ENCODE measurements around the gene PTPRD.

GRCh38 chr9:8457816-8458215 is 2155.0 kb downstream of the PTPRD start:
- no peak for TF ChIP-seq CTCF (IDR thresholded peaks at IDR 0.05; ENCODE audit: low read depth, low read length, poor library complexity, severe bottlenecking)
- TF ChIP-seq EZH2phosphoT487 (IDR thresholded peaks at IDR 0.05; ENCODE audit: borderline replicate concordance, low read length): no peak

Measured in DOHH2 (cell line).